ENCODE results near the gene ASCC3.

GRCh38 chr6:100559859-100560258, 321.3 kb downstream of the ASCC3 start:
- TF ChIP-seq, protein P1, sequence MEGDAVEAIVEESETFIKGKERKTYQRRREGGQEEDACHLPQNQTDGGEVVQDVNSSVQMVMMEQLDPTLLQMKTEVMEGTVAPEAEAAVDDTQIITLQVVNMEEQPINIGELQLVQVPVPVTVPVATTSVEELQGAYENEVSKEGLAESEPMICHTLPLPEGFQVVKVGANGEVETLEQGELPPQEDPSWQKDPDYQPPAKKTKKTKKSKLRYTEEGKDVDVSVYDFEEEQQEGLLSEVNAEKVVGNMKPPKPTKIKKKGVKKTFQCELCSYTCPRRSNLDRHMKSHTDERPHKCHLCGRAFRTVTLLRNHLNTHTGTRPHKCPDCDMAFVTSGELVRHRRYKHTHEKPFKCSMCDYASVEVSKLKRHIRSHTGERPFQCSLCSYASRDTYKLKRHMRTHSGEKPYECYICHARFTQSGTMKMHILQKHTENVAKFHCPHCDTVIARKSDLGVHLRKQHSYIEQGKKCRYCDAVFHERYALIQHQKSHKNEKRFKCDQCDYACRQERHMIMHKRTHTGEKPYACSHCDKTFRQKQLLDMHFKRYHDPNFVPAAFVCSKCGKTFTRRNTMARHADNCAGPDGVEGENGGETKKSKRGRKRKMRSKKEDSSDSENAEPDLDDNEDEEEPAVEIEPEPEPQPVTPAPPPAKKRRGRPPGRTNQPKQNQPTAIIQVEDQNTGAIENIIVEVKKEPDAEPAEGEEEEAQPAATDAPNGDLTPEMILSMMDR (conservative IDR thresholded peaks at IDR 0.05; ENCODE audit: low read length): no peak
- TF ChIP-seq EZH2phosphoT487 (IDR thresholded peaks at IDR 0.05; ENCODE audit: borderline replicate concordance, low read depth, low read length): no peak

Measured in OCI-LY7 (cell line).